Measurements from ENCODE around the gene SSX3. TPM values are rescaled to one million over a fixed set of nuclear protein-coding genes. Genes with fewer than 3 reads are reported as not detected.
"Not testable (repeated sequence)": the region's sequence is repeated elsewhere in the genome, so short reads cannot be mapped to it uniquely, and the experiment has no call there.

SSX3 gene, protein sequence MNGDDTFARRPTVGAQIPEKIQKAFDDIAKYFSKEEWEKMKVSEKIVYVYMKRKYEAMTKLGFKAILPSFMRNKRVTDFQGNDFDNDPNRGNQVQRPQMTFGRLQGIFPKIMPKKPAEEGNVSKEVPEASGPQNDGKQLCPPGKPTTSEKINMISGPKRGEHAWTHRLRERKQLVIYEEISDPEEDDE
- 1.1 TPM in 1 of 2 replicates, not detected in the other for total RNA-seq (2014; rRNA removed; shearing (Covaris generic))

DNA sequence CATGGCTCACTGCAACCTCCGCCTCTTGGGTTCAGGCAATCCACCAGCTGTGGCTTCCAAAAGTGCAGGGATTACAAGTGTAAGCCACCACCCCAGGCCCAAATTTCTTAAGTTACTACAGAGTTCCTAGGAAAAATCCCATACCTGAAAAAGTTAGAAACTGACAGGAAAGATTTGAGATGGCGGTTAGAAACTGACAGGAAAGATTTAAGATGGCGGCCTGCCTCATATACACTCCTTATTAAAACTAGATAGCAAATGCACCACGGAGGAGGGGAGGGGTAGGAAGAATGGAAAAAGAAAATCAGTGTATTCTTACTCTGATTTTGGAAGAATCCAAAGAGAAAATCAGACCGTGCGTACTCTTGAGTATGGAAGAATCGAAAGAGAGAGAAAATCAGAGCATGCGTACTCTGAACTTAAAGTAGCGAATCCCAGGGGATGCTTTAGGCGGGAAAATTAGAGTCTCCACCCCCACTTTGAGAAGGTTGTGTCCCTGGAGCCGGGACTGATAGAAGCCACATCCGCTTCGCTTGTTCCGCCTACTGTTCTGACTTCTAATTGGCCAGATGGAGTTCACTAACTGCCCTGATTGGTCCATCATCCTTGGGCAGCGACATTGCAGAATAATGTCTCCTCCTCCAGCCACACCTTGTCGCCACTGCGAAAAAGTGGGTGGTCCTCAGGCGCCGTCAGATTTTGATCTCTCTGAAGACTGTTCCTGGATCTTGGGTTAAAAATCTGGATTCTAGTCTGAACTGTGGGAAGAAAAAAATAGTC lies at the start of gene SSX3:
SSX3 (minus strand) TSS at position 389 of the 780 bp plus-strand sequence. CDS start 1,454 bp downstream, outside the sequence.
- not testable (repeated sequence) for DNase-seq (ENCODE audit: low read depth)

DNA sequence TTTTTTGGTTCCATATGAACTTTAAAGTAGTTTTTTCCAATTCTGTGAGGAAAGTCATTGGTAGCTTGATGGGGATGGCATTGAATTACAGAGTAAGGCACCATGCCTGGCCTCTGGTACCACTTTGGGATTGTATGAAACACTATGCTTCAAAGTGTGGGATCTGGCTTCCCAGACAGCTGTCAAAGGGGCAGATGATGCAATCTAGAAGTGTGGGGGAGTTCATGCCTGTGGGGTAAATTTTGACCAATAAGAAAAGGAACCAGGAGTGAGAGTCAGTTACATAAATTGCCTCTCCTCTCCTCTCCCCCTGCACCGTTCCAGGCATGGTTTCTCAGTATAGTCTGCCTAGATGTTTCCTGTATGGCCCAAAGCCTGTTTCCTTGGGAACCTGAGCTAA lies 41.3 kb upstream of the SSX3 start:
- DNase-seq (ENCODE audit: low read depth) = not testable (repeated sequence)

DNA sequence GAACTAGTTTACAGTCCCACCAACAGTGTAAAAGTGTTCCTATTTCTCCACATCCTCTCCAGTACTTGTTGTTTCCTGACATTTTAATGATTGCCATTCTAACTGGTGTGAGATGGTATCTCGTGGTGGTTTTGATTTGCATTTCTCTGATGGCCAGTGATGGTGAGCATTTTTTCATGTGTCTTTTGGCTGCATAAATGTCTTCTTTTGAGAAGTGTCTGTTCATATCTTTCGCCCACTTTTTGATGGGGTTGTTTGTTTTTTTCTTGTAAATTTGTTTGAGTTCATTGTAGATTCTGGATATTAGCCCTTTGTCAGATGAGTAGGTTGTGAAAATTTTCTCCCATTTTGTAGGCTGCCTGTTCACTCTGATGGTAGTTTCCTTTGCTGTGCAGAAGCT lies 40.4 kb upstream of the SSX3 start:
- not testable (repeated sequence) for DNase-seq (ENCODE audit: low read depth)

DNA sequence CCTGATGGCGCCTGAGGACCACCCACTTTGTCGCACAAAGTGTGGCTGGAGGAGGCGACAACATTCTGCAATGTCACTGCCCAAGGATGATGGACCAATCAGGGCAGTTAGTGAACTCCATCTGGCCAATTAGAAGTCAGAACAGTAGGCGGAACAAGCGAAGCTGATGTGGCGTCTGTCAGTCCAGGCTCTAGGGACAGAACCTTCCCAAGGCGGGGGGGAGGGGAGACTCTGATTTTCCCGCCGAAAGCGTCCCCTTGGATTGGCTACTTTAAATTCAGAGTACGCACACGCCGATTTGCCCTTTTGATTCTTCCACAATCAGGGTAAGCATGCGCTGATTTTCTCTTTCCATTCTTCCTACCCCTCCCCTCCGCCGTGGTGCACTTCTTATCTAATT lies 26.7 kb upstream of the SSX3 start, which contains the start of gene SSX4:
SSX4 (plus strand) TSS at position 301 of the 400 bp plus-strand sequence. CDS start 515 bp downstream, outside the sequence.
- DNase-seq (ENCODE audit: low read depth) = not testable (repeated sequence)

DNA sequence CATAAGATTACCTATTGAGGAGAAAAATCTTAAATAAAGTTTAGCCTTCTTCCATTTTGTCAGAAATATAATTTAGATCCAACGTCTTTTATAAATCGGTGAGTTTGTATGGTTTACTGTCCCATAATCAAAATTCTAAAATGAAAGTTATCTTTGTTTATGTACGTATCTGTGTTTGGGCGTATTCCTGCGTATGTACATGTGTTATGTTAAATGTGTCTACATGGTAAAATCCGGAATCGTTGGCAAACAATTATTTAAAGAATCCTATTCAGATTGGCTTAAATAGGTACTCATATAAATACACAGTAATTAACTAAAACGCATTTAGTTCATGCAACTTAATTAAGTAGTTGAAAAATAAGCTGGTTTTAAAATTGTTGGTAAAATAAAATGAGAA lies 13.9 kb upstream of the SSX3 start:
- not testable (repeated sequence) for DNase-seq (ENCODE audit: low read depth)

DNA sequence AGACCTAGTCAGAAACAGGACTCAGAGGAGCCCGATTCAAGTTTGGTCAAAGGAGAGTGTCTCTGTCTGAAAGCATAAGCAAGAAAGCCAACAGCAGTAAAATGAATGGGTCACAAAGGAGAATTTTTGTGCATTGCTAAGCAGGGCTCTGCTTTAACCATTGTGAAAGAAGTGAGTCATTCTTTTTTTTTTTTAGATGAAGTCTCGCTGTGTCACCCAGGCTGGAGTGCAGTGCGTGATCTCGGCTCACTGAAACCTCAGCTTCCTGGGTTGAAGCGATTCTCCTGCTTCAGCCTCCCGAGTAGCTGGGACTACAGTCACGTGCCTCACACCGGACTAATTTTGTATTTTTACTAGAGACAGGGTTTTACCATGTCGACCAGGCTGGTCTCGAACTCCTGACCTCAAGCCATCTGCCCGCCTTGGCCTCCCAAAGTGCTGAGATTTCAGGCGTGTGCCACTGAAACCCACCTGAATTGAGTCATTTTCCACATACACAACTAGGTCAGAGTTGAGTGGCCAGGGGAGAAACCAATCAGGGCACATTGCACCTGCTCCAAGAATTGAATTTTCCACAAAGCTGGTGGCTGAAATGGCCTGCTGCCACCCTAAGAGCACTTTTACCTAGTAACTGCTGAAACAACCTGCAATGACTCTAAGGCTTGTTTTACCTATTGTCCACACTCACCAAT lies 11.4 kb upstream of the SSX3 start:
- DNase-seq (ENCODE audit: low read depth) = not testable (repeated sequence)

DNA sequence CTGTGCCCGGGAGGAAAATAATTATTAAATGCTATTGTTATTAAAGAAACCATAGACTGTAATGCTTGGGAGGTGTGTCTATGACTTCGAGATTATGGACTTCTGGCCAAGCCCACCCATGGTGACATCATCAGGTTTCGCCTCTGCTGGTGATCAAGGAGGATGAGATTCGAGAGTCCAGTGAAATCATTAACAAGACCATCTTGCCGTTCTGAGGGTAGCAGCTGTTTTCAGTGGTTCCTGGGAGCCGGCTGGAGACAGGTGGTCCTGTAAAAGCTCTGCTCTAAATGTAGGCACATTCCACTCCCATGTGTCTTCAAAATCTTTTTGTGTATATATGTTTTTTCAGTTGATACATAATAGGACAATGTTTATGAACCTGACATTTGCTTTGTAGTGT lies 2.8 kb upstream of the SSX3 start:
- not testable (repeated sequence) for DNase-seq (ENCODE audit: low read depth)

DNA sequence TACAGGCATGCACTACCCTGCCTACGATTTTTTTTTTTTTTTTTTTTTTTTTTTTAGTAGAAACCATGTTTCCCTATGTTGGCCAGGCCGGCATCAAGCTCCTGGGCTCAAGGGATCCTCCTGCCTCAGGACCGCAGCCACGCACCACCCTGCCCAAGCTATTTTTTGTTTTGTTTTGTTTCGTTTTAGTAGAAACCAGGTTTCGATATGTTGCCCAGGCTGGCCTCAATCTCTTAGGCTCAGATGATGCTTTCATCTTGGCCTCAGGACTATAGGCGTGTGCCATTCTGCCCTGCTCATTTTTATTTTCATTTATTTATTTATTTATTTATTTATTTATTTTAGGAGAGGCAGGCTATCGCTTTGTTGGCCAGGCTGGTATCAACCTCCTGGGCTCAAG lies 1.2 kb upstream of the SSX3 start:
- DNase-seq (ENCODE audit: low read depth) = no peak

DNA sequence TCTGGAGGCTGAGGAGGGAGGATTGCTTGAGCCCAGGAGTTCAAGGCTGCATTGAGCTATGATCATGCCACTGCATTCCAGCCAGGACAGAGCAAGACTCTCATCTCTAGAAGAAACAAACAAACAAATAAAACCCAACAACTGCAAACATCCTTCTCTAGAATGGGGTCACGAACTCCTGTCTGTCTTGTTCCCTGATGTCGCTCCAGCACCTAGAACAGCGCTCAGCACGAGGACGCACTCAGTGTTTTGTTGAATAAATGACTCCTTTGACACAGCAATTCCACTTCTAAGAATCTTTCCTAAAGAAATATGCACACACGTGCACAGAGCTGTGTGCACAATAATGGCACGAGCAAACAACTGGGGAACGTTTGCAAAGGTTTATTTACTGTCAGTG lies 10.4 kb downstream of the SSX3 start:
- not testable (repeated sequence) for DNase-seq (ENCODE audit: low read depth)

DNA sequence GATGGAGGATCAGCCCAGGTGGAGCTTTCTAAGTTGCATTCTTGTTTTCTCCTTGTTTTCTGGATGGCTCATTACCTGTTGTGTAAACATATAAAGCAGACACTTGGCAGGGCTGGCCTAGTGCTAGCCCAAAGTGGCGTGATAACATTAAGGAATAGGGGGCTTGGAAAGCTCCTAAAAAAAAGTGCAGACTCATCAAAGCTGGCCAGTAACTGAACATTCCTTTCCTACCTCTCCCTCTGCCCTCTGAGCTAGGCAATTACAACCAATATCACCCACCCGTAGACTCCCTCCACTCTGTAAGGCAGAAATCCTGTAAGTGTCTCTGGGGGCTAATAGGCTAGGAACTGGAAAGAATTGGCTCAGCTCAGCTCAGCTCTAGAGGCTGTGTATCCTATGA lies 42.5 kb downstream of the SSX3 start:
- DNase-seq (ENCODE audit: low read depth) = not testable (repeated sequence)

DNA sequence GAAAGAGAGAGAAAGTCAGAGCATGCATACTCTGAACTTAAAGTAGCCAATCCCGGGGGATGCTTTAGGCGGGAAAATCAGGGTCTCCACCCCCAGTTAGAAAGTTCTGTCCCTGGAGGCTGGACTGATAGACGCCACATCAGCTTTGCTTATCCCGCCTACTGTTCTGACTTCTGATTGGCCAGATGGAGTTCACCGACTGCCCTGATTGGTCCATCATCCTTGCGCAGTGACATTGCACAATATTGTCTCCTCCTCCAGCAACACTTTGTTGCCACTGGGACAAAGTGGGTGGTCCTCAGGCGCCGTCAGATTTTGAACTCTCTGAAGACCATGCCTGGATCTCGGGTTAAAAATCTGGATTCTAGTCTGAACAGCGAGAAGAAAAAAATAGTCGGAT lies 50.3 kb downstream of the SSX3 start:
- no peak for DNase-seq (ENCODE audit: low read depth)

Other genes starting within 250 kb of the SSX3 start
- gene SPACA5B, start 226.1 kb downstream of the SSX3 start, total RNA-seq (2014; rRNA removed; shearing (Covaris generic)) = not detected in 2 replicates
- not detected in 2 replicates for gene SSX5, start 159.9 kb downstream of the SSX3 start, total RNA-seq (2014; rRNA removed; shearing (Covaris generic))
- not detected in 2 replicates for gene SSX1, start 101.3 kb downstream of the SSX3 start, total RNA-seq (2014; rRNA removed; shearing (Covaris generic))
- not detected in 2 replicates for gene SSX4, start 26.8 kb upstream of the SSX3 start, total RNA-seq (2014; rRNA removed; shearing (Covaris generic))
- not detected in 2 replicates for gene SSX4B, start 55.3 kb upstream of the SSX3 start, total RNA-seq (2014; rRNA removed; shearing (Covaris generic))
- gene SLC38A5, start 113.6 kb upstream of the SSX3 start, total RNA-seq (2014; rRNA removed; shearing (Covaris generic)) = 3.5 TPM in 1 of 2 replicates, not detected in the other
- 78.5 and 99.4 TPM in 2 replicates for gene FTSJ1, start 119.5 kb upstream of the SSX3 start, total RNA-seq (2014; rRNA removed; shearing (Covaris generic))
- 10.2 and 17.1 TPM in 2 replicates for gene PORCN, start 152.3 kb upstream of the SSX3 start, total RNA-seq (2014; rRNA removed; shearing (Covaris generic))
- gene EBP, start 165.1 kb upstream of the SSX3 start, total RNA-seq (2014; rRNA removed; shearing (Covaris generic)) = 105 and 106 TPM in 2 replicates
- gene TBC1D25, start 183.0 kb upstream of the SSX3 start, total RNA-seq (2014; rRNA removed; shearing (Covaris generic)) = 2.4 and 3.0 TPM in 2 replicates
- gene RBM3, start 217.8 kb upstream of the SSX3 start, total RNA-seq (2014; rRNA removed; shearing (Covaris generic)) = 142 and 159 TPM in 2 replicates
- gene WDR13, start 240.8 kb upstream of the SSX3 start, total RNA-seq (2014; rRNA removed; shearing (Covaris generic)) = 82.3 and 92.5 TPM in 2 replicates